NCI-H524 (cell line): ENCODE measurements around the gene CSK.

Experiments
- DNase-seq, 2 experiments: peaks; one replicate each; lab custom pipeline; 2025; lab: John Stamatoyannopoulos, UW

Gene CSK

DNA sequence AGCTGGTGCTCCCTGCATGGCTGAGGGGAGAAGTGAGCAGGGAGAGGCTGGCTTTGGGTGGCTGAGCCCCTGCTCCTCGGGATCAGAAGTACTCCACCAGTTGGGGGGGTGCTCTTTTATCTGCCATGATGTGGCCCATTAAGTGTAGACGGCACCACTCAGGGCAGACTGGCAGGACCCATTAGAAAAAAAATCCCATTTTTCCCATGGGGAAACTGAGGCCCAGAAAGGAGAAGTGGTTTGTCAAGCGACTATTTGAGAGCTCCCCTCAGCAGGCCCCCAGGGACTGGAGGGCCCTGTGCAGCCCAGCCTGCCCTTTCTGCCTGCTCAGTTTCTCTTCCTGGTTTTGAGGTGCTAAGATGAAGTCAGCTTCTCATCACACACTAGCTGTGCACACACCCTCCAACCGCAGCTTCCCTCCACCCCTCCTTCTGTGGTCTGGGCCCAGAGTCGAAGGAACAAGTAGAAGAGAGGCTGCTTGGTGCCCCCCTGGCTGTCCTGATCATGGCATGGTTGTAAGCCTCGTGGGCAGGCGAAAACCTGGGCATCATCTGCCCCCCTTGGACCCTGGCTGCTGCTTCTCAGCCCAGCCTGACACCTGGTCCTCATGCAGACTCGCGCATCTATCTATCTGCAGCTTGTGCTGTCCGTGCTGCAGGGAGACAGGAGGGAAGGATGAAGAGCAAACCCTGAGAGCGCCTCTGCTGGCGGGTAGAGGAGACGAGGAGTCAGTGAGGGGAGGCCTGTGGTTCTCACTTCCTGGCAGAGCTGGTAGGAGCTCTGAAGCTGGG, 5.6 kb downstream of the CSK start:
- peak in 1 of 2 experiments; percentile 46 for DNase-seq

DNA sequence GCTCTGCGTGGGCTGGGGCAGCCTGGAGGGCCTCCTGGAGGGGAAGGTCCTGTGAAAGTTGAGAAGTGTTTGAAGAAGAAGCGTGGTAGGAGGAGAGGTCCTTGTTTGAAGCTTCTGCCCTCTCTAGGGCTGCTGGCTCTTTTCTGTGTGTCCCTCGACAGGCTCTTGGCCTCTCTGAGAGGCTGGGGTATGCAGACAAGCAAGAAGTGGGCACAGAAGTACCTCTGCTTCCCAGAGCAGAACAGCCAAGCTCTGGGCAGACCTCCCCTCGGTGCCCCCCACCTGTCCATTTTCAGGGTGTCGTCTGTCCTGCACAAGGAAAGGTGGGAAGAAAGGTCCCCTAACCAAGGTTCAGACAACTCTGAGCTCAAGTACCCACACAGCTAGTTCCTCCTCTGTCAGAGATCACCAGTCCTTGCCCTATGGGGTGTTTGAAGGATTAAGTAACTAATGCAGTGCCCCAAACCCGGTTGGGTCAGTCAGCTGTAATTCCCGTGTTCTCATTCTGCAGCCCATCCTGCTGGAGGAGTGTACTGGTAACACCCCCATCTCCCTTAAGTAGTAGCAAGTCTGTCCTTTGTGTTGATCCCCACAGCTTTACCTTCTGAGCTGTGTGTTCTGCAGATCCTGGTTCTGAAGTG, 6.3 kb downstream of the CSK start:
- DNase-seq: no peak

DNA sequence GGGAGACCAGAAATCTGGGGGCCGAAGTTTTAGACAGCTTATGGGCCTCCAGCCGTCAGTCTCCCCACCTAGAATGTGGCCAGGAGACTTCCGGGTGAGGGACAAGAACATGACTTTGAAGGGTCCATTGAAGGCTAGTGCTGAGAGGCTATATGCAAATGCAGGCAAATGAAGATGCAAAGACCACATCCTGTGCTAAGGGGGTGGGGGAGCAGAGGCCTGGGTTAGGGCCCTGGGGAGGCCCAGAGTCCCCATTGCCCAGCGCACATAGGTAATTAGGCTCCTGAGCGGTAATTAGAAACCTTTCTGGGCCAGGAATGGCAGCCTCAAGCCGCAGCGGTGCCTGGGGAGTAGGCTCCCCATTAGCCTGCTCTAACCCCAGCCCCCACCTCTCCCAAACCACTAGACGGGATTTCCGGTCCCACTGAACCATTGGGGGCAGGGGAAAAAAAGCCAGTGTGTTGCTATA, 6.8 kb downstream of the CSK start:
- no peak for DNase-seq

DNA sequence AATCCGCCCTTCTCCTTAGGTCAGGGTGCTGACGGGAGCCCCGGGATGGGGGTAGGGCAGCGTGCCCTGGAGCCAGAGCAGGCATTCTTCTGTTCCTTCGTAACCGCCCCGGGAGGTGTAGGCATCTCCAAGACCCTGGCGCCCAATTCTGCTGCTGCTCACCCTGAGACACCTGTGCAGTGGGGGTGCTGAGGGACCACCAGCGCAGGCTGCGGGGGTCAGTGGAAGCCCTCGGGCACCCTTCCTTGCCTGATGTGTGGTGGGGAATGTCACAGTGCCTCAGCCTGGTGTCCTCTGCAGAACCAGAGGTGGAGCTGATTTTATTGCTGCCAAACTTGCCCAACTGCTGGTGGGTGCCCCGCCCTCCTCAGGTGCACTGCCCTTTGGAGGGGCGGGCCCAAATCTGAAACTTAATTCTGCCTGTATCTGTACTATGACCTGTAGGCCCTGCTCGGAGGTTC, 7.3 kb downstream of the CSK start:
- no peak for DNase-seq

DNA sequence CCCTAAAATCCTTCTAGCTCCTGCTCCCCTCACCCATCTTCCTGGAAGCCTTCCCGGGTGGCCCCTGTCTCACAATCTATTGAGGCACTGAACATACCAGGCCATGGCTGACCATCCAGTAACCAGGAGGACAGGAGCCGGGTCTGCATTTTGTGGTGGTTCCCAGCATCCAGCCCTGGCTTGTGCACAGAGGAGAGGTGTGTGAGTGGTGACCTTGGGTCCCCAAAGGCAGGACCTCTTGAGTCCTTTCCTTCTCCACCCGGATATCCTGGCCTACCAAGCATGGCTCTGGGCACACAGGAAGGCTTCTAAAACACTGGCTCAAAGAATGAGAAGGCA, 7.8 kb downstream of the CSK start:
- DNase-seq: no peak

DNA sequence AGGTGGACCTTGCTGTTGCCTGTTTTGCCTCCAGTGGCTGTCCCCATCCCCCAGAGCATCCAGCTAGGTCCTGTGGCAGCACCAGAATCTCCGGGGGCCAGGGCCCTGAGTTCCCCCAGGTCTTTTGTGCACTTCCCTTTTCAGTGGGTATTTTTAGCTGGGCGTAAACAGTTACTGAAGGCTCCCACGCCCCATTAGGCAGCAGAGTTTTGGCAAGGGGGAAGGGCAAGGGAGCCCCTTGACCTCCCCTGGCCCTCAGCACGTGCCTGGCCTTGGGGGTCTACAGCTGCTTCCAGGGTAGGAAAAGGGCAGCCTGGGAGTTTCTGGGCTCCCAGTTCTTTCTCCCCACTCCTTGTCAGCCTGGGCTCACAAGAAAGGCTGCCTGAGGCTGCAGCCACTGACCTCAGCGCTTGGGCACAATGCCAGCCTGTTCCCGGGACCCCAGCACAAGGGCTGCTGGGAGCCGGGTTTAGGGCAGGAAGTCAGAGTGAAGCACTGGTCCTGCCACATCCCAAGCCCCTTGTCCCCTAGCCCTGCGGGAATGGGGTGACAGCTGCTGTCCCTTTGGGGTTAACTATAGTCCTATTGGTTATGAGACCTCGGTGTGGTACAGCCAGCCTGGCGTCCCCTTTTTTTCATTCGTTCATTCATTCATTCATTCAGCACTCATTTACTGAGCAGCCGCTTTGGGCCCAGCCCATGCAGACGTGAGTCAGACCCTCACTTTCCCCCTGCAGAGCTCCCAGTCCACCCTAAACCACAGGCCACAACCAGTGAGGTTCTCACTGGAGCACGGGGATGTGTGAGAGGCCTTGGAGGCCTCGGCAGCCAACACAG, 8.4 kb downstream of the CSK start:
- no peak for DNase-seq

DNA sequence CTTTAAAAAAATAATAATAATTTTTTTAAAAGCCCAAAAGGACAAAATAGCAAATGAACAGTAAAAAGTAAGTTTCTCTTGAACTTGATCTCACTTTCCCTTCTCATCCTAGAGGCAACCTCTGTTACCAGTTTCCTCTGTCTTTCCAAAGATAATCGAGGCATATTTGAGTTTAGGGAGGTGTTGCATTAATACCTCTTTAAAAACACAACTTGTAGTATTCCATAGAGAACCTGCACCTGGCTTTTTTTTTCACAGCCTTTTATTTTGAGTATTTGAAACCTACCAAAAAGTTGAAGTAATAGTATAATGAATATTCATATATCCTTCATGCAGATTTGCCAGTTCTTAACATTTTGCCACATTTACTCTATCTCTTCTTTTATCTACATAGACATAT, 9.1 kb downstream of the CSK start:
- DNase-seq: no peak

DNA sequence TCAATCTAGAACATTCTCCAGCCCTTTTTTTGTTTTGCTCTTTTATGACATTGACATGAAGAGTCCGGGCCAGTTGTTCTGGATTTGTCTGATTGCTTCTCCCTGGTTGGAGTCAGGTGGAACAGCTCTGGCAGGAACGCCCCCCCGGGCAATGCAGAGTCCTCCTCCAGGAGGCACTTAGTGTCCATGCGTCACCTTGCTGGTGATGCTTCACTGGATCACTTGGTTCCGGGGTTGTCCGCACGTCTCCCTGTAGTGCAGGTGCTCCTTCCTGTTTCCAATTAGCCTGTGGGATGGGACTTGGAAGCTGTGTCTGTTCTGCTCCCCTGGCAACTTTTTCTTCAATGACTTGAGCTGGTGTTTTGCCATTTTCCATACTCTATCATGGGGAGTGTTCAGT, 9.8 kb downstream of the CSK start:
- no peak for DNase-seq

DNA sequence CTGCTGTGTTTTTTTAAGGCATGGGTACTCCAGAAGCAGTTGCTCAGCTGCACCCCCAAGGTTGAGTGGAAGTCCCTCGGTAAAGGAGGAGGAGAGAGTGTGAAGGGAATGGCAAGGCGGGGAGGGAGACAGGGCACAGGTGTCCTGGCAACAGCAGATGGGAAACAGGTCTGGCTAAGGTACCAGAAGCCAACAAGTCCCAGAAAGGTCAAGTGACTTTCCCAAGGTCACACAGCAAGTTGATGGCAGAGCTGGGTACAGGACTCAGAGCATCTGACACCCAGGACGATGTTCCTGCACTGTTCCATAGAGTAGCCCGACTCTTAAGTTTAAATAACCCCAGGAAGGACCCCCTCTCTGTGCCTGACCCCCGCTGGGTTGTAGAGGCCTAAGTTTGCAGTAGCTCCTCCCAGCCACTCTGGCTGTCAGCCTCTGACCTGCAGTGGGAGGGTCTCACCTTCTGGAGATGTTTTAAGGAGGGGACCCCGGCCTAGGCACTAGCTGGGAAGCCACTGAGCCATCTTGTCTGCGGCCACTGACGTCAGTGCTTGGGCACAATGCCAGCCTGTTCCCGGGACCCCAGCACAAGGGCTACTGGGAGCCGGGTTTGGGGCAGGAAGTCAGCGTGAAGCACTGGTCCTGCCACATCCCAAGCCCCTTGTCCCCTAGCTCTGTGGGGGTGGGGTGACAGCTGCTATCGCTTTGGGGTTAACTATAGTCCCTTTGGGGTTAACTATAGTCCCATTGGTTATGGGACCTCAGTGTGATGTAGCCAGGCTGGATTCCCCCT, 10.5 kb downstream of the CSK start:
- no peak for DNase-seq

DNA sequence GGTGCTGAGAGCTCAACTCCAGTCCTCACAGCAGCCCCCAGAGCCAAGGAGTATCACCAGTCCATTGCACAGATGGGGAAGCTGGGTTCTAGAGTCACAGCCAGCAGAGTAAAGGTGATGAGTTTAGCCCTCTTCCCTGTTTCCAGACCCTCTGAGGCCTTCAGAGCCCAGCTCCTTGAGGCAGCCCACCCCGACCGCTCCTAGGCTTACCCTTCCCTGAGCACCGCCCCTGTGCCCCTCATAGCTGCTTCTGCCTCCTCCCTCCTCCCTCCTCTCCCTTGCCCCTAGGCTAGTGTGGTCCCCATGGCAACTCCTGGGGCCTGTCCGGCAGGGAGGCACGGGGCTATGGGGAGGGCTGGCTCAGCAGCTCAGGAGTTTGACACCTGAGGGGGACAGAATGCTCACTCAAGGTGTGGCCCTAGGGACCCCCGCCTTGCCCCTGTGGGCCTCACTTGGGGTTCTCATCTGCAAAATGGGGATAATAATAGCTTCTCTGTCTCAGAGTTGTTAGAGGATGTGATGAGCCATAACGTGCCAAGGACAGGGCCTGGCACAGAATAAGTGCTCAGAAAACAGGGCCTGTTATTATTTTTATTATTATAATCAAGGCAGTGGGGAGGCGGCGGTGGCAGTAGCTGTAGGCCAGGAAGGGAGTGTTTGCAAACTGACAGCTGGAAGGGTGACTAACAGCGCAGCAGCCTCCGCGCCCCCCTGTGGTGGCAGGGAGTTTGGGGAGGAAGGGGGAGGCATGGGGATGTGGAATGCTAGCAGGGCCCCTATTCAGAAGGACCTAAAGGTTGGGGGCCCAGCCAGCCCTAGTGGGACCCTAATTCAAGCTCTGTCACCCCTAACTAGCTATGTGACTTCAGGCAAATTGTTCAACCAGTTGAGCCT, 11.5 kb downstream of the CSK start:
- no peak for DNase-seq

DNA sequence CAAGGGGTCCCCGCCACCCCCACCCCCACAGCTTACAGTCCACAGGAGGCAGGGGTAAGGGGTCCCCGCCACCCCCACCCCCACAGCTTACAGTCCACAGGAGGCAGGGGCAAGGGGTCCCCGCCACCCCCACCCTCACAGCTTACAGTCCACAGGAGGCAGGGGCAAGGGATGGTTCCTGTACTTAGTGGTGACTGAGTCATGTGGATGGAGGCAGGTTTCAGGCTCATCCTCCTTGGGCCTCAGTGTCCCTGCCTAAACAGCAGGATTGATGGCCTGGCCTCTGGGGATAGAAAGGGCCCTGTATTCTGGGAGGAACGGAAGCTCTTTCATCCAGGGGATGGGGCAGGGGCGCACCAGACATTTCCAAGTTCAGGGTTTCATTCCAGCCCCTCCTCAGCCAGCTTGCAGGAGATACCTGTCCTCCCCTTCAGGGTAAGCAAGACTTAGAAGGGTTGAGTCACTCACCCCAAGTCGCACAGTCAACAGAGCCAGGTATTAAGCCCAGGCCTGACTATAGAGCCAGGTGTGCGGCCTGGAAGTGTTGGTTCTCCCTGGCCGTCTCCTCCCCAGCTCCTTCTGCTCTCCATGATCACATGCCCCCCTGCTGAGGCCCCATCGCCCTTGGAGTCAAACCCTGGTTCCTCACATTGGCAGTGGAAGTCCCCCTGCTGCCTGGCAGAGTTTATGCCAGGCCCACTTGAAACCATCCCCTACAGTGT, 12.5 kb downstream of the CSK start:
- DNase-seq: no peak

DNA sequence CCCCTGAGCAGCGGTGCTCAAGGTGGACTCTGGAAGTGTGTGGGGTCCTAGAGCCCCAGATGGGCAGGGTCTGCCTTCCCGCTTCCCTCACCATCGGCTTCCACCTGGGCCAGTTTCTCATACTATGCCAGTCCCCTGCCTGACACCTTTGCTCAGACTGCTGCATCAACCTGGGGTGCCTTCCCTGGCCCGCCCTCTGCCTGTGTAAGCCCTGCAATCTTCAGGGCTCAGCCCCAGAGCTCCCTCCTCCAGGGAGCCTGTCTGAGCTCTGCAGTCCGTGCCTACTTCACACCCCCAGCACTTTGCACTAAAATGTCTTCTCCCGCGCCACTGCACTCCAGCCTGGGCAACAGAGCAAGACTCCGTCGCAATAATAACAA, 13.1 kb downstream of the CSK start:
- DNase-seq: no peak

DNA sequence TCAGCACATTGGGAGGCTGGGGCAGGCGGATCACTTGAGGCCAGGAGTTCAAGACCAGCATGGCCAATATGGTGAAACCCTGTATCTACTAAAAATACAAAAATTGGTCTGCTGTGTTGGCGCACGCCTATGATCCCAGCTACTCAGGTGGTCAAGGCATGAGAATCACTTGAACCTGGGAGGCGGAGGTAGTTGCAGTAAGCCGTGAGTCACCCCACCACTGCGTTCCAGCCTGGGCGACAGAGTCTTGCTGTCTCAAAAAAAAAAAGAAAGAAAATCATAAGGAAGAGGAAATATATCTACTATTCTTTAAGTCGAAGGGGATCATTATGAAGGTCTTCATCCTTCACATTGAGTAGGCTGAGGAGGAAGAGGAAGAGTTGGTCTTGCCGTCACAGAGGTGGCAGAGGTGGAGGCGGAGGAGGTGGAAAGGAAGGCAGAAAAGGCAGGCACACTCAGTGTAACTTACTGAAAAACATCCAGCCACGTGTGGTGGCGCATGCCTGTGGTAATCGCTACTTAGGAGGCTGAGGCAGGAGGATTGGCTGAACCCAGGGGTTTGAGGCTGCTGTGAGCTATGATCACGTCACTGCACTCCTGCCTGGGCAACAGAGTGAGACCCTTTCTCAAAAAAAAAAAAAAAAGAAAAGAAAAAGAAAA, 14.2 kb downstream of the CSK start:
- DNase-seq: no peak

DNA sequence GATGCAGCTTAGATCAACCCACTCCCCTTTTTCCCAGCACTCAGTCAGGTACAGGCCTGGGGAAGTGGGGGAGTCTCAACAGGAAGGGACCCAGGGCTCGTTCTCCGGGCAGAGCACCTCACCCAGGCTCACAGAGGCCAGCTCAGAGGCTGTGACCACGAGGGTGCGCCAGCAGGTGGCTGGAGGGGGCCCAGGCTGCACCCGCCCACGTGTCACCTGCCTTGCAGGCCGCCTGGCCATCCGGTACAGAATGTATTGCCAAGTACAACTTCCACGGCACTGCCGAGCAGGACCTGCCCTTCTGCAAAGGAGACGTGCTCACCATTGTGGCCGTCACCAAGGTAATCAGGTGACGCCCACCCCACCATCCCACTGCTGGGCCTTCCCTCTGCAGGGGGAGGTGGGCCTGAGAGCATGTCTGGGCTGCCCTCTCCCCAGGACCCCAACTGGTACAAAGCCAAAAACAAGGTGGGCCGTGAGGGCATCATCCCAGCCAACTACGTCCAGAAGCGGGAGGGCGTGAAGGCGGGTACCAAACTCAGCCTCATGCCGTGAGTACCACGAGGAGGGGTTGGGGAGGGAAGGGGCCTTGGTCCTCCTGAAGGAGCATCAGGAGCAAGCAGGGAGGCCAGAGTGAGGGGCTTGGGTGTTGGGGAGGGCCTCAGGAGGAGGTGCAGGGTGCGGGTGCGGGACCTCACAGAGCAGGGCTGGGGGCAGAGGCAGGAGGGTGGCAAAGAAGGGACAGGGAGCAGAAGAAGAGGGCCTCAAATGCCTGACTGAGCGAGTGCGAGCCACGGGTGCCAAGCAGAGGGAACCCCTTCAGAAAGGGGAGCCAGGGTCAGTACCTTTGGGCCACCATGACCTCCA, 16.7 kb downstream of the CSK start:
- no peak for DNase-seq

DNA sequence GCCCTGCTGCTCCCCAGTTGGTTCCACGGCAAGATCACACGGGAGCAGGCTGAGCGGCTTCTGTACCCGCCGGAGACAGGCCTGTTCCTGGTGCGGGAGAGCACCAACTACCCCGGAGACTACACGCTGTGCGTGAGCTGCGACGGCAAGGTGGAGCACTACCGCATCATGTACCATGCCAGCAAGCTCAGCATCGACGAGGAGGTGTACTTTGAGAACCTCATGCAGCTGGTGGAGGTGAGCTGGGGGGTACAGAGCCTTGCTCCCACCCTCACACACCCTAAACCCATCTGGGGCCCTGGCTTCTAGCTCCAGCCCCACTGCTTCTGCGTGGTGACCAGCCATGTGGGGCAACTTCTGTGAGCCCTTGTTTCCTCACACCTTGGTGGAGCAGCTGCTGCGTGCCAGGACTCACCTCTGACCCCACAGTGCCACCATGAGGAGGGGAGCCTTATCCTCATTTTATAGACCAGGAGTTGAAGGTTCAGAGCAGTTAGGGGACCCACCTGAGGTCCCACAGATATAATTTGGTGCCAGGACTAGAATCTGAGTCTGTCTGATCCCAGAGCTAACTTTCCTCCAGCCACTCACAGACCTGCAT, 17.5 kb downstream of the CSK start:
- no peak for DNase-seq

DNA sequence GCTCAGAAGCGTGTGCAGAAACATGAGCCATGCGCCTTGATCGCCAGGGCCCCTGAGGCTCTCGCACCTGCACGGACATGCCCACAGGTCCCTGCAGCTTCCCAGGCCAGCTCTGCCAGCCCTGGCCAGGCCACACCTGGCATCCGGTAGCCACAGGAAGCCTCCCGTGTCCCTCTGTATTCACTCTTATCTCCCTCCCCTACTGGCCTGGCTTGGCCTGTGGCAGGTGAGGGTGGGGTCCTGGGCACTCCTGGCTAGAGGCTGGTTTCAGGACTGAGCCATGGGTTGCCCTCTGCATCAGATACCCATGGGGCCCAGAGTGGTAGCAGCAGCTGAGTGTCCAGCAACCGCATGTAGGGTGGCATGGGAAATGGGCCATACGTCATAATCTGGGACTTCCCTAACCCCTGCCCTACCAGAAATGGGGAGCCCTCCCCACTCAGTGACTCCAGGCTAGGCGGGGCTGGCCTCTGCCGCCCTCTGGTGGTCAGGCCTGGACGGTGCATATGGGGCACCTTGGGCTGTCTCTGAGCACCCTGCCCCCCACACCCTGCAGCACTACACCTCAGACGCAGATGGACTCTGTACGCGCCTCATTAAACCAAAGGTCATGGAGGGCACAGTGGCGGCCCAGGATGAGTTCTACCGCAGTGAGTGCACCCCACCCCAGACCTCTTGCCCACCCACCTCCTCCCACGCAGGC, 18.1 kb downstream of the CSK start:
- peak; percentile 13 to 37 for DNase-seq

DNA sequence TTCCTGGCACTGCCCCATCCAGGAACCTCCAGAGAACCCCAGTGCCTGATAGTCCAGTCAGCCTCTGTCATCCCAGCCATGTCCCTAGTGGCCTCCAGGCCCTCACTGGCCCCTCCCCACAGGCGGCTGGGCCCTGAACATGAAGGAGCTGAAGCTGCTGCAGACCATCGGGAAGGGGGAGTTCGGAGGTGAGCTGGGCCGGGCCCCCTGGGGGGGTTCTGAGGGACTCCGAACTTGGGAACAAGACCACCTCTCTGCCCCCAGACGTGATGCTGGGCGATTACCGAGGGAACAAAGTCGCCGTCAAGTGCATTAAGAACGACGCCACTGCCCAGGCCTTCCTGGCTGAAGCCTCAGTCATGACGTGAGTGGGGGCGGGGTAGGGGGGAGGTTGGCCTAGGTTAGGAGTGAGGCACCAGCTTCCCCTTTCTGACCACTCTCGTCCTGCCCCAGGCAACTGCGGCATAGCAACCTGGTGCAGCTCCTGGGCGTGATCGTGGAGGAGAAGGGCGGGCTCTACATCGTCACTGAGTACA, 18.7 kb downstream of the CSK start:
- no peak for DNase-seq
